GM12872 (cell line): Measurements from ENCODE around the gene IWS1.

Source experiments
- TF ChIP-seq, protein P1 (sequence below): IDR thresholded peaks from 3 replicates; pipeline ENCODE4 v1.5.1; 2011; ENCODE audit warnings: low read depth, mild to moderate bottlenecking, low read length, moderate library complexity; ENCODE audit not compliant: insufficient read depth

The IWS1 gene

DNA sequence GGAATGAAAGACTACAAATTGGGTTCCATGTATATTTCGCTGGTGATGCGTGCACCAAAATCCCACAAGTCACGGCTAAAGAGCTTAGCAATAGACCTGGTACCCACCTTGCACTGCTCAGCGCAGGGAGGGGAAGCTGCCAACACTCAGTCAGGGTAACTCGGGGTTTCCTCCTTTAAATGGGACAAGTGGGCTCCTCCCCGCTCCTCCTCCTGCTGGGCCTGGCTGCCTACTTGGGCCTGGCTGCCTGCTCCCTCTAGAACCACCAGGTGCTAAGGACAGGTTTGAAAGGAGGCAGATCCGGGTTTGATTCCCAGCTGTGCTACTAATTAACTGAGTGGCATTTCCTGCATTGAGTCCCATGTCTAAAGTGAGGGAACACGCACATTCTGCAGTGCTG is 32.6 kb upstream of the IWS1 start:
- TF ChIP-seq, protein P1, sequence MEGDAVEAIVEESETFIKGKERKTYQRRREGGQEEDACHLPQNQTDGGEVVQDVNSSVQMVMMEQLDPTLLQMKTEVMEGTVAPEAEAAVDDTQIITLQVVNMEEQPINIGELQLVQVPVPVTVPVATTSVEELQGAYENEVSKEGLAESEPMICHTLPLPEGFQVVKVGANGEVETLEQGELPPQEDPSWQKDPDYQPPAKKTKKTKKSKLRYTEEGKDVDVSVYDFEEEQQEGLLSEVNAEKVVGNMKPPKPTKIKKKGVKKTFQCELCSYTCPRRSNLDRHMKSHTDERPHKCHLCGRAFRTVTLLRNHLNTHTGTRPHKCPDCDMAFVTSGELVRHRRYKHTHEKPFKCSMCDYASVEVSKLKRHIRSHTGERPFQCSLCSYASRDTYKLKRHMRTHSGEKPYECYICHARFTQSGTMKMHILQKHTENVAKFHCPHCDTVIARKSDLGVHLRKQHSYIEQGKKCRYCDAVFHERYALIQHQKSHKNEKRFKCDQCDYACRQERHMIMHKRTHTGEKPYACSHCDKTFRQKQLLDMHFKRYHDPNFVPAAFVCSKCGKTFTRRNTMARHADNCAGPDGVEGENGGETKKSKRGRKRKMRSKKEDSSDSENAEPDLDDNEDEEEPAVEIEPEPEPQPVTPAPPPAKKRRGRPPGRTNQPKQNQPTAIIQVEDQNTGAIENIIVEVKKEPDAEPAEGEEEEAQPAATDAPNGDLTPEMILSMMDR, result no peak

GRCh38 chr2:127552846-127553245 is 26.6 kb upstream of the IWS1 start:
- TF ChIP-seq, protein P1, result no peak

GRCh38 chr2:127552336-127552735 is 26.0 kb upstream of the IWS1 start:
- TF ChIP-seq, protein P1, result no peak

DNA sequence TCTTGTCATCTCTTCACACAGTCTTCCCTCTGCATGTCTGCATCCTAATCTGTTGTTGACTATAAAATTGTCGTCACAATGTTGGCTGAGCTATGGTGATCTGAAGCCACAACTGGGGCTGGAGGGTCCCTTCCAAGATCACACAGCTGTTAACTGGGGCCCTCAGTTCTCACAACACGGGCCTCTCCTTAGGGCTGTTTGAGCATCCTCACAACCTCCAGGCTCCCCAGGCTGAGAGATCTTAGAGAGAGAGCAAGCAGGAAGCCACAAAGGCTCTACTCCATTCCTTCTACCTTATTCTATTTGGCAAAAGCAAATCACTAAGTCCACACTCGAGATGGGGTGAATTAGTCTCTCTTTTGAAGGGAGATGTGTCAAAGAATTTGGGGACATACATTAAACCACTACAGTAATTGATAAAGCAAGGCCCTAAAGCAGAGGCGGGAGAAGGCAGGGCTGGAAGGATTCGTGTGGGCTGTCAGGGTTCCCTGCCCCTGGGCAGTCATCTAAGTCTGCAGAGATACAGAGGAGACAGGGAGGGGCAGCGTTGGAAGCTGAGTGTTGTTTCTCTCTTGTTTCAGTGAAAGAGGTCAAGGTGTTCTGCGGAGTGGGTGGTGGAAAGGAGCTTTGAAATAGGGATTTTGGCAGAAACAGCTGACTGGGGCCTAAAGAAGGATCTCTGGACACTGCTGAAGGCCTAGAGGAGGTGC is 25.1 kb upstream of the IWS1 start:
- TF ChIP-seq, protein P1, result no peak

- TF ChIP-seq, protein P1, result no peak
Measured at GRCh38 chr2:127546797-127547196, 20.5 kb upstream of the IWS1 start.

GRCh38 chr2:127545796-127546195 is 19.5 kb upstream of the IWS1 start:
- TF ChIP-seq, protein P1, result no peak

GRCh38 chr2:127545189-127545588 is 18.9 kb upstream of the IWS1 start:
- TF ChIP-seq, protein P1, result no peak

DNA sequence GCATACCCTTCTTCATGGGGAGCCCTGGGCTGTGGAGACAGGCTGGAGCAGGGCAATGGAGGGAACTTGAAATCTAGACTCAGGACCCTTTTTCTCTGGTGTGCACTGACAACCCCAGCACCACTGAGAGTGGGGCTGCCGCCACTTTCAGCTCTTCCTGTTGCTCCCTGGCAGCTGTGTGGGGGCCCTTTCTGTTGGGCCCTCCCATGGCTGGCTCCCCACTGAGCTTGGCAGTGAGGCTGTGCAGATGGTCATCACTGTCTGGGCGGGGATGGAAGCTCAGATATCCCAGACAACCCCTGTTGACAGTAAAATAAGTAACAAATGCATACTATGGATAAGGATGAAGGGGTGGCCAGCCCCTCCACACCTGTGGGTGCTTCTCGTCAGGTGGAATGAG is 15.9 kb upstream of the IWS1 start:
- TF ChIP-seq, protein P1, result no peak
